KMS-11 (cell line): ENCODE measurements around the gene THRB.

Experiments
- H2AFZ ChIP-seq: fragments of 200-600 bp; sonication (generic); 2 replicates; pipeline ENCODE4 v1.6.1; 2016; ENCODE audit warnings: antibody characterized with exemption, mixed run types, low read depth
- H3K27ac ChIP-seq: fragments of 200-600 bp; sonication (generic); 2 replicates; pipeline ENCODE4 v1.6.1; 2016; ENCODE audit warnings: mild to moderate bottlenecking, mixed run types
- H3K27me3 ChIP-seq: fragments of 200-600 bp; sonication (generic); 2 replicates; pipeline ENCODE4 v1.6.1; 2017; ENCODE audit warnings: mild to moderate bottlenecking, low read depth, mixed run types, moderate library complexity; ENCODE audit not compliant: insufficient read depth
- H3K36me3 ChIP-seq: fragments of 200-600 bp; sonication (generic); 2 replicates; pipeline ENCODE4 v1.6.1; 2017; ENCODE audit warnings: mild to moderate bottlenecking, mixed run types; ENCODE audit not compliant: insufficient read depth
- H3K4me1 ChIP-seq: fragments of 200-600 bp; sonication (generic); 2 replicates; pipeline ENCODE4 v1.6.1; 2016; ENCODE audit warnings: mild to moderate bottlenecking, low read depth, mixed run types; ENCODE audit not compliant: poor library complexity, severe bottlenecking
- H3K4me2 ChIP-seq: fragments of 200-600 bp; sonication (generic); 2 replicates; pipeline ENCODE4 v1.7.0; 2016; ENCODE audit warnings: mild to moderate bottlenecking, mixed run types
- H3K4me3 ChIP-seq: fragments of 200-600 bp; sonication (generic); IDR thresholded peaks from 2 replicates; pipeline ENCODE4 v1.6.1; 2017; ENCODE audit warnings: low read depth, low read length, mixed read lengths; ENCODE audit not compliant: insufficient read depth
- H3K79me2 ChIP-seq: fragments of 200-600 bp; sonication (generic); 2 replicates; pipeline ENCODE4 v1.6.1; 2016; ENCODE audit warnings: low read depth, mixed run types; ENCODE audit not compliant: insufficient read depth
- H3K9ac ChIP-seq: fragments of 200-600 bp; sonication (generic); 2 replicates; pipeline ENCODE4 v1.6.1; 2016; ENCODE audit warnings: mild to moderate bottlenecking, mixed run types
- H4K20me1 ChIP-seq: fragments of 200-600 bp; sonication (generic); 2 replicates; pipeline ENCODE4 v1.6.1; 2016; ENCODE audit warnings: mild to moderate bottlenecking, mixed run types; ENCODE audit not compliant: insufficient read depth
- CTCF ChIP-seq: fragments of 200-600 bp; sonication (generic); conservative IDR thresholded peaks from 2 replicates; pipeline ENCODE4 v1.6.1; 2017; ENCODE audit warnings: low read depth, mild to moderate bottlenecking, antibody characterized with exemption, low read length, moderate library complexity, mixed read lengths

THRB gene

GRCh38 chr3:24485511-24485910 lies 9.1 kb downstream of the THRB start:
- Histone ChIP-seq H3K4me2 (no peak overlapping the region), H3K27me3 (no peaks in the 10 kb centered on the region), H3K79me2 (no peaks in the 10 kb centered on the region), H3K9ac (no peak overlapping the region), H3K27ac (no peak overlapping the region), H4K20me1 (no peaks in the 10 kb centered on the region), H3K4me1 (no peaks in the 10 kb centered on the region), H2AFZ (no peak overlapping the region), H3K4me3 (no peak overlapping the region), H3K36me3 (no peaks in the 10 kb centered on the region)
- no peak for TF ChIP-seq CTCF

- Histone ChIP-seq H3K27ac (no peak overlapping the region), H3K4me1 (no peaks in the 10 kb centered on the region), H3K4me3 (no peak overlapping the region), H3K9ac (no peak overlapping the region), H3K27me3 (no peaks in the 10 kb centered on the region), H3K4me2 (no peak overlapping the region), H3K79me2 (no peaks in the 10 kb centered on the region), H4K20me1 (no peaks in the 10 kb centered on the region), H2AFZ (no peak overlapping the region), H3K36me3 (no peaks in the 10 kb centered on the region)
- no peak for TF ChIP-seq CTCF
Measured at GRCh38 chr3:24483873-24484272, 10.8 kb downstream of the THRB start.

- no peaks in the 10 kb centered on the region for H3K27me3 ChIP-seq
- H3K27ac ChIP-seq = no peak overlapping the region
- no peak overlapping the region for H2AFZ ChIP-seq
- H4K20me1 ChIP-seq = no peaks in the 10 kb centered on the region
- H3K36me3 ChIP-seq = no peaks in the 10 kb centered on the region
- TF ChIP-seq CTCF = no peak
- no peak overlapping the region for H3K4me2 ChIP-seq
- H3K79me2 ChIP-seq = no peaks in the 10 kb centered on the region
- no peak overlapping the region for H3K4me3 ChIP-seq
- no peak overlapping the region for H3K9ac ChIP-seq
- H3K4me1 ChIP-seq = no peaks in the 10 kb centered on the region
Measured at GRCh38 chr3:24482096-24482705, 12.4 kb downstream of the THRB start.

- Histone ChIP-seq H3K4me1 (no peaks in the 10 kb centered on the region), H3K27me3 (no peaks in the 10 kb centered on the region), H2AFZ (no peak overlapping the region), H3K4me2 (no peak overlapping the region), H4K20me1 (no peaks in the 10 kb centered on the region), H3K36me3 (no peaks in the 10 kb centered on the region), H3K79me2 (no peaks in the 10 kb centered on the region), H3K27ac (no peak overlapping the region), H3K4me3 (no peak overlapping the region), H3K9ac (no peak overlapping the region)
- no peak for TF ChIP-seq CTCF
Measured at GRCh38 chr3:24481193-24481592, 13.5 kb downstream of the THRB start.
